SHP77 treated with DMSO at 0.1 percent for 48 hours (cell line): ENCODE results near the gene ZNF740.

Experiments
- DNase-seq: peaks from one replicate; lab custom pipeline; 2025; lab: John Stamatoyannopoulos, UW

The ZNF740 gene

GRCh38 chr12:53214687-53215455, 34.3 kb downstream of the ZNF740 start:
- no peak for DNase-seq

DNA sequence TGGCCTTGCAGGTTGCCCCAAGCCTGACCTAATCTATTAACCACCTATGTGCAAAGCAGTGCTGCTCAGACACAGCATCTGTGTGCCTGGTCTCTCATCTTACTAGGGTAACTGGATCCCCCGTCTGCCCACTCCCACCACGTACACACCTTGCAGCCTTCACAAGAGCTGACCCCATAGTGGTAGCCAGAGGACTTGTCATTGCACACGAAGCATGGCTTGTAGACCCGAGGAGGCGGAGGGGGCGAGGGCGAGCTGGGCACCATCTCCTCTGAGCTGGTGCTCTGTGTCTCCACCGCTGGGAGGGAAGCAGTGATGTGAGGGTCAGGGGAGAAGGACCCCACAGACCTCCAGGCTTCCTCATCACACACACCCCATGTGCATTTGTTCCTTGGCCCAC, 35.0 kb downstream of the ZNF740 start:
- DNase-seq: no peak

DNA sequence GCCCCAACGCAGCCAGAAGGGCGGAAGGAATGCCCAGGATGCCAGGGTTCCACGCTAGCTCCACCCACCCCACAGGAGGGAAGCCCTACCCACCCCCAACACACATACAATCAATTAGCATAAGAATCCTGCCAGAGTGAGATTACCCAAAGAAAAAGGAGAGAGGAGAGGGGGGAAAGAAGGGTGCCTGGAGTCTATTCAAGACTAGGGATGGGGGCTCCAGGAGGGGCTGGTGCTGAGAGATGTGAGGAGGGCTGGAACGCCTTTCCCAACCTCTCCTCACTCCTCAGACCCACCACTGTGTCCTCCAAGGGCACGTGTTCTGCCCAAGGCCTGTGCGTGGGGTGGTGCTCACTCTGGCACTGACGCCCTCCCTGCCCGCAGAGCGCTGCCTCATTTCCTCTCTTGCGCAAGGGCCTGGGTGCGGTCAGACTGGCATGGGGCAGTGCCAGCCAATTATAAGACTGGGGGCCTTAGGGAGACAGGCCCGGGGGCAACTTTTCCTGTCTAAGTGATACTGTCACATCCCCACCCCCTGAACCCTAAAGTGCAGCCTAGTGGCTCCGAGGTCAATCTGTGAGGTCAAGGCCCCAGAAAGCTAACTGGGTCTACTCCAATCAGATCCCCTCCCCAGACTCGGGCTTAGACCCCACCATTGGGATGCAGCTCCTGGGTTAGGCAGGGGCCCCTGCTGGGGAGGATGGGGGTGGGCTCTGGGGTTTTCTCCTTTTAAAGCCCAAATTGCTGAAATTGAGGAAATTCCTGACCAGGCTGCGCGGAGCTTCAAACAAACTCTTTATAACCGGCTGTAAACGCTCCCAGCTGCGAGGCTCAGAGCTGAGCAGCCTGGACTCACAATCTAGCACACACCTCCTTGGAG, 36.8 kb downstream of the ZNF740 start:
- no peak for DNase-seq

- DNase-seq: no peak
These were observed 37.4 kb downstream of the ZNF740 start for GRCh38 chr12:53217931-53218307.

DNA sequence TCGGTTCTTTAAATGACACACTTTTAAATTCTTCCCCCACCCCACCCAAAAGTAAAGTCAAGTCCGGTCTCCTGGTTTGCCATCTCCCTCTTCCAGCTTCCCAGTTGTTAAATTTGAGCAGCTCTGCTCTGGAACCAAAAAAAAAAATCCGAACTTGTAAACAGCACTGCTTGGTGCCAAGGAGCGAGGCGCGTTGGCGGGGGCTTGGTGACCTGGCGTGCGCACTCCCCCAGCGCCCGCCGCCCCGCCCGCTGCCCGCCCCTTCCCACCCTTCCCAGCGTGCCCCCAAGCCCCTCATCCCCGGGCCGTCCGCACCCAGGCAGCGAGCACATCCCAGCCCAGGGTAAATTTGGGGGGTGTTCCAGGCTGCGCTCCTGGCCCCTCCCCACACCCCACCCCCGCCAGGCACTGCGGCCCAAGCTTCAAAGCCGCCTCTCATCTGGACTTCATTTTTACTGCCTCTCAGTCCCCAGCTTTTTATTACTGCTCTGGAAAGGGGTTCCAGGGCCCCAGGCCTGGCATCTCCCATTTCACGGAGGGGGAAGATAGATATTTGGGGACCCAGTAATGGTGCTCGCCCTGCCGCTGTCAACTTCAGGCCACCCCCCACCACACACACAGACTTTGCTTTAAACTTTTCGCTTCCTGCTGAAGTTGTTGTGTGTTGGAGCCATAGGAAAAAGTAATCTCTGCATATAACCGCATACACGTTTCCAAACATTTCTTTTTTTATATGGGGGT, 38.2 kb downstream of the ZNF740 start:
- DNase-seq: no peak

- no peak for DNase-seq
These were observed 38.9 kb downstream of the ZNF740 start for GRCh38 chr12:53219292-53219955.

GRCh38 chr12:53219956-53220693, 39.6 kb downstream of the ZNF740 start:
- no peak for DNase-seq

- peak; percentile 36 for DNase-seq
These were observed 40.2 kb downstream of the ZNF740 start for GRCh38 chr12:53220694-53221202.

- peak; percentile 19 for DNase-seq
These were observed 40.9 kb downstream of the ZNF740 start for GRCh38 chr12:53221203-53222080.

DNA sequence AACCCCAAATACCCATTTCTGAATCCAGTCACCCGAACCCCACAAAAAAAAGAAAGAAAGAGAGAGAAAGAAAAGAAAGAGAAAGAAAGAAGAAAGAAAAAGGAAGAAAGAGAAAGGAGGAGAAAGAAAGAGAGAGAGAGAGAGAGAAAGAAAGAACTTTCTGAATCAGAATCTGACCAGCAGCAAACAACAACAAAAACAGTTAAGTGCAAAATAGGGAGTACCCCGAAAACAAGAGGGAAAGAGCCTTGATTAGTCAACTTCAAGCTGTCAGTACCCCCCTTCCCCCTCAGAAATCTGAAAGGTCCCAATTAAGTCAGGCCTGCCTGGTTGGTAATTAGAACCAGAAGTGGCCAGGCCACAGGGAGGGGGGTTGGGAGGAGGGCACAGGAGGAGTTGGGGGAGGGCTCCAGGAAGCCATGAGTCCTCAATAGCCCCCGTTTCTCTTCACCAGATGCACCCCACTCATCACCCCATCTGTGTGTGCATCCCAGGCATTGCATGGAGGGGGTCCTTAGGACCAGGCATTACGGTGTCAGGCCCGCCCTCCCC, 41.7 kb downstream of the ZNF740 start:
- DNase-seq: no peak

- no peak for DNase-seq
These were observed 42.3 kb downstream of the ZNF740 start for GRCh38 chr12:53222806-53223261.

- DNase-seq: no peak
These were observed 43.0 kb downstream of the ZNF740 start for GRCh38 chr12:53223389-53224060.

DNA sequence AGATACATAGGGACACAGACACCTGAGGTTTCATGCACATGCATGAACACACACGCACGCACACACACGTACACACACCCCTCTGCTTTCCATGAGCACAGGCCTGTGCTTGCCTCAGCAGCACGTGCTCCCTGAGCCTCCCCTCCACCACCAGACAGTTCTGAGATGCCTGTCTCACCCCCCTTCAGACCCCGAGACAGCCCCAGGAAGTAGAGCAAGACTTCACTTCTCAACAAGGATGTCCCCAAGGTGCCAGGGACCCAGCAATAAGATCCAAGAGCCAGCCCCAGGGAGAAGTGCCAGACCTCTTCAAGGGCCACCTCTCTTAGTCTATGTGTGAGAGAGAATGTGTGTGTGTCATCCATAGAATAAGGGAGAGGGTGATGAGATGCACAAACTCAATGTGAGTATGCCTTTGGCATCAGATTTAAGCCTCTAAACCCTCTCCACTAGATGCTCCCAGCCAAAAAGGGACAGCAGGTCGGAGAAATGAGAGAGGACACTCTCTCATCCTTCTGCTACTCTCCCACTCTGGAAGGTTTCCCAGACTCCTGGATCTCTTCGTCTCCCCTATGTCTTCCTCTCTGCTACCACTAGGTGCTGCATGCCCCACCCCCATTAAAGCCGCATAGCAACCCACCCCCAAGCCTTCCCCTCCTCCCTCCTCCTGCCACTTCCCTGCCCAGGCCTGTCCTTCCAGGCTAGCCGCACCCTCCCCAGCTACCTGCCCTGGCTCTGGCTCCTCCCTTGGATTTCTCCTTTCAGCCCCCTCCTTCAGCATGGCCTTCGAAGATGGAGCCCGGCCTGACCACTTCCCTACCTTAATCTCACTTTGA, 43.8 kb downstream of the ZNF740 start:
- DNase-seq: no peak

GRCh38 chr12:53224897-53225634, 44.5 kb downstream of the ZNF740 start:
- no peak for DNase-seq

DNA sequence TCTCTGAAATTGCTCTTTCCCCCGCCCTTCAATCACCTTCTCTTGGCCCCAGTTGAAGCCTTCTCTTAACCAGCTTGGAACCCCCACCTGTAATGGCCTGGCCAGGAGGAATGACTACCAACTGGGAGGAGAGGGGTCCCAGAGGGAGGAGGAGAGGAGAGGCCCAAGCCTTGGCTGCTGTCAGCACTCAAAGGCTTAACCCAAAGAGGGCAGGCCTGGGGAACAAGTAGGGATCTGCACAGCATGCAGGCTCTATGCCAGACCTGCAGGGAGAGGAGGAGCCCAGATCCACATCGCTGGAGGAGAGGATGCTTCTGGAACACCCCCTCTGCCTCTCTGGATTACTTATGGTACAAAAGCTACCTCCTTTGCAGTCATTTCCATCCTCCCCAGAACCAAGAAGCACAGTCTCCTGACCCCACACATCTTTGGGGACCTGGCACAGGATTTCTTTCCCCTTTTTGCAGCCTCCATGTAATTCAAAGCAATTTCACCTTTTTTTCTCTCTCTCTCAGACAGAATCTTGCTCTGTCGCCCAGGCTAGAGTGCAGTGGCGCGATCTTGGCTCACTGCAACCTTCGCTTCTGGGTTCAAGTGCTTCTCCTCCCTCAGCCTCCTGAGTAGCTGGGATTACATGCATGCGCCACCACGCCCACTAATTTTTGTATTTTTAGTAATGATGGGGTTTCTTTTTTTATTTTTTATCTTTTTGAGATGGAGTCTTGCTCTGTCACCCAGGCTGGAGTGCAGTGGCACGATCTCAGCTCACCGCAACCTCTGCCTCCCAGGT, 45.3 kb downstream of the ZNF740 start:
- no peak for DNase-seq

DNA sequence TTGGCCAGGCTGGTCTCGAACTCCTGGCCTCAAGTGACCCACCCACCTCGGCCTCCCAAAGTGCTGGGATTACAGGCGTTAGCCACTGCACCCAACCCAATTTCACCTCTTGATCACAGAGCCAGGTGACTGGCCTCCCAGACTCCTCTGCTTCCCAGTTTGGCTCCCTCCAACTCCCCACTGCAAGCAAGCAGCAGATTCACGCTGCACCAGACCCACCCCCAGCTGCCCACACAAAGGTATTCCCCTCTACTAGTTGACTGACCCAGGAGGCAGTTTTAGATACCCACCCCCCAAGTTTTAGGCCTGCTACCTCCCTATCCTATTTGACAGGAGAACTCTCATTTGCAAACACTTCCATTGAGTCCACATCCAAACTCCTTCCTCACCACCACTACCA, 46.3 kb downstream of the ZNF740 start:
- no peak for DNase-seq

DNA sequence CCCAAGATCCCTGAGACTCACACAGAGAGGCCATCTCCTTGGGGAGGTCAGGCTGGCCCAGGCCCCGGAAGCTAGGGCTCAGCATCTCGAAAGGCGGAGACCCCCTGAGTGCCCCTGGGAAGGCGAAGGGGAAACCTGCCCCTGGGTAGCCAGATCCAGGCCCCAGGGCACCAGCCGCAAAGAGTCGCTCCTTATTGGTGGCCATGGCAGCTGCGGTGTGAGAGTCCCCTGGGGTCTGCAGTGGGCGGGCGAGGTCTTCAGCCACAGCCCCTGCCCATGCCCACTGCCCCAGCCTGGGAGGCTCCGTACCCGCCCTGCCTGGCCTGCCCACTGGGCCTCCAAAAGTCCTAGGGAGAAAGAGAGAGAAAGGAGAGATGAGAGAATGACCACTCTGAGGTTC, 46.8 kb downstream of the ZNF740 start:
- DNase-seq: no peak
